HEK293T (cell line): Measurements from ENCODE around the gene HTT.

ENCODE experiments used
- CTCF ChIA-PET: fragments of 350-600 bp; formaldehyde crosslinking; extraction: SDS; loops from one replicate; lab custom pipeline; 2021; ENCODE audit warnings: antibody characterized with exemption, inconsistent platforms; lab: Yijun Ruan, JAX
- POLR2A ChIA-PET: fragments of 350-600 bp; formaldehyde crosslinking; extraction: SDS; loops from one replicate; lab custom pipeline; 2020; ENCODE audit warnings: antibody characterized with exemption, inconsistent platforms; lab: Yijun Ruan, JAX
- DNase-seq: peaks from one replicate; pipeline ENCODE4 v3.0.0; 2012; ENCODE audit warnings: mixed read lengths; ENCODE audit errors: extremely low spot score
- ARNT ChIP-seq: fragments of 450-650 bp; IDR thresholded peaks from 2 replicates; pipeline ENCODE4 v1.6.1; 2017; ENCODE audit warnings: mild to moderate bottlenecking
- BHLHE40 ChIP-seq: fragments of 450-650 bp; IDR thresholded peaks from 2 replicates; pipeline ENCODE4 v1.6.1; 2016; ENCODE audit warnings: mild to moderate bottlenecking, moderate library complexity, borderline replicate concordance
- CTBP1 ChIP-seq: fragments of 450-650 bp; IDR thresholded peaks from 2 replicates; pipeline ENCODE4 v1.6.1; 2016; ENCODE audit warnings: borderline replicate concordance
- ELF4 ChIP-seq: fragments of 450-650 bp; IDR thresholded peaks from 2 replicates; pipeline ENCODE4 v1.6.1; 2017; ENCODE audit warnings: antibody characterized with exemption
- FOXA1 ChIP-seq: fragments of 450-650 bp; IDR thresholded peaks from 2 replicates; pipeline ENCODE4 v1.6.1; 2016; ENCODE audit warnings: mild to moderate bottlenecking
- FOXK2 ChIP-seq: fragments of 450-650 bp; IDR thresholded peaks from 2 replicates; pipeline ENCODE4 v1.6.1; 2016; ENCODE audit warnings: mild to moderate bottlenecking
- FOXM1 ChIP-seq: fragments of 450-650 bp; IDR thresholded peaks from 2 replicates; pipeline ENCODE4 v1.6.1; 2017; ENCODE audit warnings: mild to moderate bottlenecking, borderline replicate concordance
- HDGF ChIP-seq: fragments of 450-650 bp; IDR thresholded peaks from 2 replicates; pipeline ENCODE4 v1.6.1; 2017; ENCODE audit warnings: antibody characterized with exemption, borderline replicate concordance
- L3MBTL2 ChIP-seq: fragments of 450-650 bp; conservative IDR thresholded peaks from 2 replicates; pipeline ENCODE4 v1.6.1; 2016; ENCODE audit warnings: mild to moderate bottlenecking
- LEF1 ChIP-seq: fragments of 450-650 bp; IDR thresholded peaks from 2 replicates; pipeline ENCODE4 v1.6.1; 2017; ENCODE audit warnings: mild to moderate bottlenecking, borderline replicate concordance
- NFRKB ChIP-seq: fragments of 450-650 bp; IDR thresholded peaks from 2 replicates; pipeline ENCODE4 v1.6.1; 2016; ENCODE audit warnings: mild to moderate bottlenecking, moderate library complexity
- SP1 ChIP-seq: fragments of 450-650 bp; IDR thresholded peaks from 2 replicates; pipeline ENCODE4 v1.6.1; 2017
- SUZ12 ChIP-seq: fragments of 450-650 bp; IDR thresholded peaks from 2 replicates; pipeline ENCODE4 v1.6.1; 2016; ENCODE audit warnings: mild to moderate bottlenecking
- TARDBP ChIP-seq: fragments of 450-650 bp; IDR thresholded peaks from 2 replicates; pipeline ENCODE4 v1.6.1; 2016
- ZNF384 ChIP-seq: fragments of 450-650 bp; IDR thresholded peaks from 2 replicates; pipeline ENCODE4 v1.6.1; 2016
- TF ChIP-seq, protein P1 (sequence below): fragments of 450-650 bp; IDR thresholded peaks from 2 replicates; pipeline ENCODE4 v1.6.1; 2016

Gene HTT

DNA sequence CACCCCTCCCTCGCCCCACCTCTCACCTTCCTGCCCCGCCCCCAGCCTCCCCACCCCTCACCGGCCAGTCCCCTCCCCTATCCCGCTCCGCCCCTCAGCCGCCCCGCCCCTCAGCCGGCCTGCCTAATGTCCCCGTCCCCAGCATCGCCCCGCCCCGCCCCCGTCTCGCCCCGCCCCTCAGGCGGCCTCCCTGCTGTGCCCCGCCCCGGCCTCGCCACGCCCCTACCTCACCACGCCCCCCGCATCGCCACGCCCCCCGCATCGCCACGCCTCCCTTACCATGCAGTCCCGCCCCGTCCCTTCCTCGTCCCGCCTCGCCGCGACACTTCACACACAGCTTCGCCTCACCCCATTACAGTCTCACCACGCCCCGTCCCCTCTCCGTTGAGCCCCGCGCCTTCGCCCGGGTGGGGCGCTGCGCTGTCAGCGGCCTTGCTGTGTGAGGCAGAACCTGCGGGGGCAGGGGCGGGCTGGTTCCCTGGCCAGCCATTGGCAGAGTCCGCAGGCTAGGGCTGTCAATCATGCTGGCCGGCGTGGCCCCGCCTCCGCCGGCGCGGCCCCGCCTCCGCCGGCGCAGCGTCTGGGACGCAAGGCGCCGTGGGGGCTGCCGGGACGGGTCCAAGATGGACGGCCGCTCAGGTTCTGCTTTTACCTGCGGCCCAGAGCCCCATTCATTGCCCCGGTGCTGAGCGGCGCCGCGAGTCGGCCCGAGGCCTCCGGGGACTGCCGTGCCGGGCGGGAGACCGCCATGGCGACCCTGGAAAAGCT is at the start of gene HTT, which contains the start of gene HTT-AS:
TSS of gene HTT (plus strand) at position 604 of the 768 bp plus-strand sequence. CDS start at position 749, 145 bp downstream.
TSS of gene HTT-AS (minus strand) at position 461 of the 768 bp plus-strand sequence.
- CTCF ChIA-PET = no interaction called here
- POLR2A ChIA-PET = interaction anchor here (1.5 kb wide), 1 partner anchor 10 kb away, joined by 4 read pairs; no protein-coding TSS in a partner anchor

DNA sequence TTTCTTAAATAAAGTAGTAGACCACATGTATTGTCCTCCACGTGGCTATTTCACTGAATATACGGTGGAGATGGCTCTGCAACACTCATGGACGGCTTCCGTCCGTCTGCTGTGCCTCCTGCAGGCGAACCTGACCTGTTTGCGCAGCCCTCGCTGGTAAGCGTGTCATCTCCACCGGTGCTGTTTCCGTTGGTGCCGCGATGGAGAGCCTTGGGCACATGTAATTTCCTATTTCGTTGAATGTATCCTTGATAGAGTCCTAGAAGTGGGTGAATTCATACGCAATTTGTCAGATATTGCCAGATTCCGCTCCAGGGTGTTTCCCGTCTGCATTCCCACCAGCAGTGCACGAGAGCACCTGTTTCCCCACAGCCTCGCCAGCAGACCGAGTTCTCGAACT is 48.6 kb upstream of the HTT start:
- POLR2A ChIA-PET = no interaction called here
- no peak for TF ChIP-seq HDGF
- no peak for TF ChIP-seq TARDBP
- no peak for TF ChIP-seq LEF1
- TF ChIP-seq NFRKB = no peak
- TF ChIP-seq CTBP1 = no peak
- no peak for TF ChIP-seq FOXA1
- TF ChIP-seq BHLHE40 = no peak
- TF ChIP-seq ZNF384 = no peak
- no peak for TF ChIP-seq FOXK2
- TF ChIP-seq, protein P1, sequence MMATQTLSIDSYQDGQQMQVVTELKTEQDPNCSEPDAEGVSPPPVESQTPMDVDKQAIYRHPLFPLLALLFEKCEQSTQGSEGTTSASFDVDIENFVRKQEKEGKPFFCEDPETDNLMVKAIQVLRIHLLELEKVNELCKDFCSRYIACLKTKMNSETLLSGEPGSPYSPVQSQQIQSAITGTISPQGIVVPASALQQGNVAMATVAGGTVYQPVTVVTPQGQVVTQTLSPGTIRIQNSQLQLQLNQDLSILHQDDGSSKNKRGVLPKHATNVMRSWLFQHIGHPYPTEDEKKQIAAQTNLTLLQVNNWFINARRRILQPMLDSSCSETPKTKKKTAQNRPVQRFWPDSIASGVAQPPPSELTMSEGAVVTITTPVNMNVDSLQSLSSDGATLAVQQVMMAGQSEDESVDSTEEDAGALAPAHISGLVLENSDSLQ = no peak
- TF ChIP-seq ARNT = no peak
- no peak for TF ChIP-seq FOXM1
- TF ChIP-seq L3MBTL2 = no peak
- no peak for TF ChIP-seq SP1
- TF ChIP-seq ELF4 = no peak
- TF ChIP-seq SUZ12 = no peak
- CTCF ChIA-PET = no interaction called here
- no peak for DNase-seq

More for the DNA sequence above, at the start of gene HTT, which contains the start of gene HTT-AS:
- TF ChIP-seq NFRKB (no peak), L3MBTL2 (no peak), FOXM1 (no peak), SP1 (peak; percentile 91)
- TF ChIP-seq, protein P1 = peak; percentile 98
- peak; percentile 98 for DNase-seq

DNA sequence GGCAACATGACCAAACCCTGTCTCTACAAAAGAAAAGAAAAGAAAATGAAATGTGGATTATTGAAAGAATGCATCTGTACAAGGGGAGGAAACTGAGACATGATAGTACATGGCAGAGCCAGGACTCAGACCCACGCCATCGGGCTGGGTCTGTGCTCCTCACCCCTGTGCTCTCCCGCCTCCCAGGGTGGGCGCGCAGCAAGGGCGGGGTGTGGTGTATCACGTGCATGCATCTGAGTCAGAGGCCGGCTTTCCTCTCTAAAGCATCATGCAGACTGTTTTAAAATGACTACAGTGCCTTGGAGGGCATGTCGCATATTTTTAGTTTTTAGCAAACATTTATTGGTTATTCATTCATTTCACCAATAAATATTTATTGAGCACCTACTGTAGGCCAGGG is 47.9 kb upstream of the HTT start:
- TF ChIP-seq ARNT (no peak), FOXA1 (no peak)
- TF ChIP-seq, protein P1 = no peak
- ChIA-PET POLR2A (no interaction called here), CTCF (no interaction called here)
- DNase-seq = no peak

DNA sequence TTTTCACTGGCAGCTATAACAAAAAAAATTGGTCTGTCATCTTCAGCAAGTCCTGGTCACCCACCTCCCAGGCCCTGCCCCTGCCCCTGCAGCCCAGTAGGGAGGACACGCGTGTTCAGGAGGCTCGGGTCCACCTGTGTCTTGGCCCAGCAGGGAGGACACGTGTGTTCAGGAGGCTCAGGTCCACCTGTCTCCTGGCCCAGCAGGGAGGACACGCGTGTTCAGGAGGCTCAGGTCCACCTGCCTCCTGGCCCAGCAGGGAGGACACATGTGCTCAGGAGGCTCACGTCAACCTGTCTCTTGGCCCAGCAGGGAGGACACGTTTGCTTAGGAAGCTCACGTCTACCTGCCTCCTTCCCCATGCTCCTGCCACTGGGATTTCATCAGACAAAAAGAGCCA is 45.0 kb upstream of the HTT start:
- ChIA-PET POLR2A (no interaction called here), CTCF (no interaction called here)
- TF ChIP-seq SUZ12 = no peak
- TF ChIP-seq CTBP1 = no peak
- no peak for TF ChIP-seq FOXK2
- TF ChIP-seq FOXM1 = no peak
- TF ChIP-seq ARNT = no peak
- no peak for TF ChIP-seq SP1
- no peak for TF ChIP-seq ZNF384
- TF ChIP-seq NFRKB = no peak
- TF ChIP-seq FOXA1 = no peak
- TF ChIP-seq HDGF = no peak
- TF ChIP-seq ELF4 = no peak
- TF ChIP-seq TARDBP = no peak
- no peak for TF ChIP-seq L3MBTL2
- TF ChIP-seq, protein P1 = no peak
- no peak for TF ChIP-seq BHLHE40
- no peak for TF ChIP-seq LEF1
- no peak for DNase-seq

DNA sequence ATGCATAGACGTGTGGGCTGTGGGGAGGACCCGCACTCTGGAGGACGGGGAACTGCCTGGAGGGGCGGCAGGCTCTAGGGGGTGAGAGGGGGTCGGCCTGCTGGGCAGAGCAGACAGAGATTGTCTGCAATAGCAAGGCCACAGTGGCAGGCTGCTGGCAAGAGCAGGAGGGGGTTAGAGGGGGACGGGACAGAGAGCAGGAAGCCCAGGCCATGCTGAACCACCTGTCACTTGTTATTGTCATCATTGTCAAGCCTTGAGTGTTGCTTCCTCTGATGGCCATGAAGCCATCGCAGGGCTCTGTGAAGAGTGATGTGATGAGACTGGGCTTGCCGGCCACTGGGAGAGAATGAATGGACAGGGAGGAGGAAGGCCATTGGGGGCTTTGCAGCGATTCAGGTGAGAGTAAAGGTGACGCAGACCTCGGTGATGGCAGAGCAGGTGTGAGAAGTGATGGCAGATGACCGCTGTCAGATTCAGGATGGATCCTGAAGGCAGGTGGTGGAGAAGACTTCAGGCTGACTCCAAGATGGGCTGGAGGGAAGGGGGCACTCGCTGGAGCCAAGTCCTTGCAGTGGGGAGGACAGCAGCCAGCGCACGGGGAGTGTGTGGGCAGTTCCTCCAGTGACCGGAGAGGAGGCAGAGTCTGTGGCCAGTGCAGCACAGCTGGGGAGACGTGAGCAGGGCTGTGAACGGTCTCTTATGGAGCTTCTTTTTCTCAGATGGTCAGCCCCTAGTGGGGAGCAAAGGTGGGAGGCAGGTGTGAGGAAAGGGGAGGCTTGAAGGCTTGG is 43.7 kb upstream of the HTT start:
- no peak for DNase-seq
- no peak for TF ChIP-seq ARNT
- no peak for TF ChIP-seq ELF4
- no peak for TF ChIP-seq FOXM1
- no peak for TF ChIP-seq SUZ12
- TF ChIP-seq FOXK2 = no peak
- no peak for TF ChIP-seq LEF1
- TF ChIP-seq CTBP1 = no peak
- no peak for TF ChIP-seq FOXA1
- TF ChIP-seq SP1 = no peak
- TF ChIP-seq NFRKB = no peak
- no peak for TF ChIP-seq BHLHE40
- TF ChIP-seq, protein P1 = no peak
- TF ChIP-seq HDGF = no peak
- TF ChIP-seq ZNF384 = no peak
- ChIA-PET POLR2A (no interaction called here), CTCF (no interaction called here)
